Measurements from ENCODE around the gene DARS1.

Gene DARS1

GRCh38 chr2:135951041-135951583 lies 34.3 kb downstream of the DARS1 start:
- Histone ChIP-seq H3K27me3 (ENCODE audit: control insufficient read depth, low read length) (no peaks in the 10 kb centered on the region), H3K9me2 (replicated peaks; ENCODE audit: control insufficient read depth, low read length) (no peaks in the 10 kb centered on the region), H3K4me1 (ENCODE audit: control insufficient read depth, low read length) (peaks cover 15% of the 10 kb centered on the region), H3K4me2 (ENCODE audit: low read length) (no peak overlapping the region), H3K9me3 (ENCODE audit: control insufficient read depth, insufficient read depth, low read length) (no peaks in the 10 kb centered on the region), H3K27ac (ENCODE audit: low read depth, low read length) (no peak overlapping the region), H4K20me1 (ENCODE audit: control insufficient read depth, insufficient read depth, low read depth, low read length) (no peaks in the 10 kb centered on the region), H3F3A (ENCODE audit: control insufficient read depth, insufficient read depth) (no peaks in the 10 kb centered on the region), H3K79me2 (ENCODE audit: control insufficient read depth, low read length) (peaks cover 94% of the 10 kb centered on the region), H3K4me3 (ENCODE audit: low read length) (no peak overlapping the region), H3K36me3 (ENCODE audit: control insufficient read depth, low read length) (peaks cover 62% of the 10 kb centered on the region)
- no peak for TF ChIP-seq CTCF (IDR thresholded peaks at IDR 0.05; ENCODE audit: low read depth, low read length, poor library complexity, severe bottlenecking)
- TF ChIP-seq EZH2phosphoT487 (IDR thresholded peaks at IDR 0.05; ENCODE audit: borderline replicate concordance, low read length) = no peak

- H3K27ac ChIP-seq (ENCODE audit: low read depth, low read length) = no peak overlapping the region
- H3K9me2 ChIP-seq (replicated peaks; ENCODE audit: control insufficient read depth, low read length) = no peaks in the 10 kb centered on the region
- no peaks in the 10 kb centered on the region for H3K27me3 ChIP-seq (ENCODE audit: control insufficient read depth, low read length)
- no peak overlapping the region for H3K4me3 ChIP-seq (ENCODE audit: low read length)
- TF ChIP-seq CTCF (IDR thresholded peaks at IDR 0.05; ENCODE audit: low read depth, low read length, poor library complexity, severe bottlenecking) (no peak), EZH2phosphoT487 (IDR thresholded peaks at IDR 0.05; ENCODE audit: borderline replicate concordance, low read length) (no peak)
- peaks cover 62% of the 10 kb centered on the region for H3K36me3 ChIP-seq (ENCODE audit: control insufficient read depth, low read length)
- H3K9me3 ChIP-seq (ENCODE audit: control insufficient read depth, insufficient read depth, low read length) = no peaks in the 10 kb centered on the region
- peaks cover 96% of the 10 kb centered on the region for H3K79me2 ChIP-seq (ENCODE audit: control insufficient read depth, low read length)
- no peak overlapping the region for H3K4me2 ChIP-seq (ENCODE audit: low read length)
- H3K4me1 ChIP-seq (ENCODE audit: control insufficient read depth, low read length) = peaks cover 15% of the 10 kb centered on the region
- H4K20me1 ChIP-seq (ENCODE audit: control insufficient read depth, insufficient read depth, low read depth, low read length) = no peaks in the 10 kb centered on the region
- H3F3A ChIP-seq (ENCODE audit: control insufficient read depth, insufficient read depth) = no peaks in the 10 kb centered on the region
Observed at GRCh38 chr2:135949451-135950234, 35.8 kb downstream of the DARS1 start.

- peaks cover 96% of the 10 kb centered on the region for H3K79me2 ChIP-seq (ENCODE audit: control insufficient read depth, low read length)
- no peaks in the 10 kb centered on the region for H3K9me3 ChIP-seq (ENCODE audit: control insufficient read depth, insufficient read depth, low read length)
- H3K4me1 ChIP-seq (ENCODE audit: control insufficient read depth, low read length) = peaks cover 15% of the 10 kb centered on the region
- no peaks in the 10 kb centered on the region for H3K27me3 ChIP-seq (ENCODE audit: control insufficient read depth, low read length)
- H3K4me2 ChIP-seq (ENCODE audit: low read length) = no peak overlapping the region
- H3K9me2 ChIP-seq (replicated peaks; ENCODE audit: control insufficient read depth, low read length) = no peaks in the 10 kb centered on the region
- H4K20me1 ChIP-seq (ENCODE audit: control insufficient read depth, insufficient read depth, low read depth, low read length) = no peaks in the 10 kb centered on the region
- no peak overlapping the region for H3K27ac ChIP-seq (ENCODE audit: low read depth, low read length)
- TF ChIP-seq CTCF (IDR thresholded peaks at IDR 0.05; ENCODE audit: low read depth, low read length, poor library complexity, severe bottlenecking) = no peak
- no peak for TF ChIP-seq EZH2phosphoT487 (IDR thresholded peaks at IDR 0.05; ENCODE audit: borderline replicate concordance, low read length)
- no peak overlapping the region for H3K4me3 ChIP-seq (ENCODE audit: low read length)
- H3K36me3 ChIP-seq (ENCODE audit: control insufficient read depth, low read length) = peaks cover 64% of the 10 kb centered on the region
- no peaks in the 10 kb centered on the region for H3F3A ChIP-seq (ENCODE audit: control insufficient read depth, insufficient read depth)
Observed at GRCh38 chr2:135948642-135949355, 36.6 kb downstream of the DARS1 start.

Measured in DOHH2 (cell line).